Mesenchymal stem cell (in vitro differentiated cells and primary cell): Measurements from ENCODE around the gene ADAMTS13.

Experiments used
- DNase-seq: peaks from one replicate; pipeline ENCODE4 v3.0.0-alpha.2; 2013
- H2AFZ ChIP-seq: one replicate; pipeline ENCODE4 v1.6.1; 2013; ENCODE audit warnings: low read depth, mild to moderate bottlenecking, control low read depth, inconsistent platforms, low read length, moderate library complexity
- H2AK5ac ChIP-seq: 2 replicates; pipeline ENCODE4 v1.6.1; 2013; ENCODE audit warnings: low read length, moderate library complexity, mild to moderate bottlenecking, inconsistent platforms; ENCODE audit not compliant: severe bottlenecking
- H2BK120ac ChIP-seq: one replicate; pipeline ENCODE4 v1.6.1; 2013; ENCODE audit warnings: low read depth, mild to moderate bottlenecking, inconsistent platforms, low read length, moderate library complexity
- H2BK12ac ChIP-seq, 2 experiments: one replicate each; pipeline ENCODE4 v1.6.1; 2013; ENCODE audit warnings: inconsistent platforms in 2 of 2, low read length in 2 of 2, mild to moderate bottlenecking in 2 of 2, moderate library complexity in 2 of 2, control low read depth in 1 of 2
- H2BK15ac ChIP-seq: one replicate; pipeline ENCODE4 v1.6.1; 2013; ENCODE audit warnings: mild to moderate bottlenecking, low read depth, inconsistent platforms; ENCODE audit not compliant: poor library complexity, severe bottlenecking
- H2BK5ac ChIP-seq: 2 replicates; pipeline ENCODE4 v1.6.1; 2013; ENCODE audit warnings: low read depth, mild to moderate bottlenecking, low read length, control low read depth, inconsistent platforms; ENCODE audit not compliant: poor library complexity, severe bottlenecking
- H3K14ac ChIP-seq, 2 experiments: one replicate each; pipeline ENCODE4 v1.6.1; 2013; ENCODE audit warnings: inconsistent platforms in 2 of 2, low read length in 2 of 2, control low read depth in 1 of 2, mild to moderate bottlenecking in 1 of 2, moderate library complexity in 1 of 2
- H3K18ac ChIP-seq, 2 experiments: one replicate each; pipeline ENCODE4 v1.6.1; 2013; ENCODE audit warnings: inconsistent platforms in 2 of 2, low read length in 2 of 2, control low read depth in 1 of 2, low read depth in 1 of 2, mild to moderate bottlenecking in 1 of 2
- H3K23ac ChIP-seq, 2 experiments: one replicate each; pipeline ENCODE4 v1.6.1; 2013; ENCODE audit warnings: inconsistent platforms in 2 of 2, low read length in 2 of 2, mild to moderate bottlenecking in 2 of 2, moderate library complexity in 2 of 2, control low read depth in 1 of 2
- H3K27ac ChIP-seq: 2 replicates; pipeline ENCODE4 v1.5.1; 2013; ENCODE audit warnings: mild to moderate bottlenecking, moderate library complexity, low read length, control low read depth, inconsistent platforms; ENCODE audit not compliant: poor library complexity, severe bottlenecking
- H3K27me3 ChIP-seq, 2 experiments: 2 replicates each; pipeline versions ENCODE4 v1.6.1 to v1.7.0; 2013; ENCODE audit warnings: low read length in 2 of 2, mild to moderate bottlenecking in 2 of 2, moderate library complexity in 2 of 2, control low read depth in 1 of 2, inconsistent platforms in 1 of 2; ENCODE audit not compliant: control insufficient read depth in 1 of 2, insufficient read depth in 1 of 2
- H3K36me3 ChIP-seq, 2 experiments: 2 replicates each; pipeline versions ENCODE4 v1.6.1 to v1.7.0; 2013; ENCODE audit warnings: low read length in 2 of 2, control low read depth in 1 of 2, inconsistent platforms in 1 of 2, low read depth in 1 of 2, mild to moderate bottlenecking in 1 of 2; ENCODE audit not compliant: insufficient read depth in 2 of 2, control insufficient read depth in 1 of 2
- H3K4ac ChIP-seq, 2 experiments: one replicate each; pipeline ENCODE4 v1.6.1; 2013; ENCODE audit warnings: inconsistent platforms in 2 of 2, low read length in 2 of 2, mild to moderate bottlenecking in 2 of 2, moderate library complexity in 2 of 2, control low read depth in 1 of 2, low read depth in 1 of 2
- H3K4me1 ChIP-seq: 2 replicates; pipeline ENCODE4 v1.6.1; 2013; ENCODE audit warnings: low read depth, low read length, control low read depth; ENCODE audit not compliant: control insufficient read depth, insufficient read depth
- H3K4me2 ChIP-seq: 2 replicates; pipeline ENCODE4 v1.6.1; 2013; ENCODE audit warnings: low read length, mild to moderate bottlenecking, inconsistent platforms; ENCODE audit not compliant: poor library complexity, severe bottlenecking
- H3K4me3 ChIP-seq, 2 experiments: 2 replicates each; pipeline versions ENCODE4 v1.5.1 to v1.7.0; 2013; ENCODE audit warnings: low read length in 2 of 2, mild to moderate bottlenecking in 2 of 2, control low read depth in 1 of 2, low read depth in 1 of 2; ENCODE audit not compliant: insufficient read depth in 1 of 2
- H3K79me1 ChIP-seq: replicated peaks from 2 replicates; pipeline ENCODE4 v1.6.1; 2013; ENCODE audit warnings: mild to moderate bottlenecking, control low read depth, low read length, inconsistent platforms; ENCODE audit not compliant: poor library complexity, severe bottlenecking
- H3K9ac ChIP-seq: 2 replicates; pipeline ENCODE4 v1.7.0; 2013; ENCODE audit warnings: mild to moderate bottlenecking, low read length, moderate library complexity
- H3K9me3 ChIP-seq: 2 replicates; pipeline ENCODE4 v1.7.0; 2013; ENCODE audit warnings: mild to moderate bottlenecking, low read length; ENCODE audit not compliant: control insufficient read depth
- H4K8ac ChIP-seq: one replicate; pipeline ENCODE4 v1.6.1; 2013; ENCODE audit warnings: inconsistent platforms, mild to moderate bottlenecking, low read length, moderate library complexity
- H4K91ac ChIP-seq: one replicate; pipeline ENCODE4 v1.6.1; 2013; ENCODE audit warnings: mild to moderate bottlenecking, low read length, inconsistent platforms
- WGBS: methylation state at CpG from one replicate; pipeline ENCODE4 v1.1.7; 2013; ENCODE audit warnings: mixed read lengths; 5-methylcytosine and 5-hydroxymethylcytosine counted together

The ADAMTS13 gene

GRCh38 chr9:133467101-133467500 lies 44.9 kb downstream of the ADAMTS13 start:
- no peak overlapping the region for H4K8ac ChIP-seq
- H3K27me3 ChIP-seq: peaks cover 0 to 5% of the 10 kb centered on the region in 2 experiments
- H2AFZ ChIP-seq: no peak overlapping the region
- no peak overlapping the region for H2BK15ac ChIP-seq
- H3K18ac ChIP-seq: no peak overlapping the region
- no peak overlapping the region for H3K4ac ChIP-seq
- no peak overlapping the region for H2BK12ac ChIP-seq
- H3K23ac ChIP-seq: no peak overlapping the region
- H3K36me3 ChIP-seq: peaks cover 18 to 72% of the 10 kb centered on the region in 2 experiments
- no peak overlapping the region for H3K4me3 ChIP-seq
- H3K14ac ChIP-seq: no peak overlapping the region
- H4K91ac ChIP-seq: no peak overlapping the region
- peaks cover 20% of the 10 kb centered on the region for H3K79me1 ChIP-seq
- H3K4me1 ChIP-seq: peaks cover 5% of the 10 kb centered on the region
- 89% methylated on average over 10 of the region's 10 CpGs for WGBS
- no peak overlapping the region for H3K4me2 ChIP-seq
- no peak overlapping the region for H2BK120ac ChIP-seq
- H2BK5ac ChIP-seq: no peak overlapping the region
- no peak overlapping the region for H3K27ac ChIP-seq
- H2AK5ac ChIP-seq: no peak overlapping the region
- no peak overlapping the region for H3K9ac ChIP-seq
- no peak for DNase-seq
- no peaks in the 10 kb centered on the region for H3K9me3 ChIP-seq

GRCh38 chr9:133468374-133468773 lies 46.2 kb downstream of the ADAMTS13 start:
- Histone ChIP-seq H3K79me1 (peaks cover 12% of the 10 kb centered on the region), H3K23ac (no peak overlapping the region), H3K9me3 (no peaks in the 10 kb centered on the region), H2BK5ac (no peak overlapping the region), H3K4me2 (no peak overlapping the region), H3K9ac (no peak overlapping the region), H3K27ac (no peak overlapping the region), H3K18ac (no peak overlapping the region), H3K36me3 (peaks cover 26 to 80% of the 10 kb centered on the region in 2 experiments), H2AFZ (peak overlapping the region; percentile 18), H3K14ac (no peak overlapping the region), H2BK120ac (no peak overlapping the region), H3K4me1 (peaks cover 5% of the 10 kb centered on the region), H4K91ac (no peak overlapping the region), H3K27me3 (no peaks in the 10 kb centered on the region), H2BK12ac (no peak overlapping the region), H3K4me3 (no peak overlapping the region), H4K8ac (no peak overlapping the region), H3K4ac (no peak overlapping the region), H2BK15ac (no peak overlapping the region), H2AK5ac (no peak overlapping the region)
- 94% methylated on average over 11 of the region's 11 CpGs for WGBS
- DNase-seq: no peak

- WGBS: 92% methylated on average over 6 of the region's 6 CpGs
Measured at GRCh38 chr9:133468777-133469421, 46.7 kb downstream of the ADAMTS13 start.

GRCh38 chr9:133470427-133470924 lies 48.3 kb downstream of the ADAMTS13 start:
- Histone ChIP-seq H3K9me3 (no peaks in the 10 kb centered on the region), H4K91ac (no peak overlapping the region), H3K27me3 (no peaks in the 10 kb centered on the region), H2BK15ac (no peak overlapping the region), H3K23ac (no peak overlapping the region), H2AFZ (no peak overlapping the region), H3K14ac (no peak overlapping the region), H3K4me2 (no peak overlapping the region), H3K27ac (no peak overlapping the region), H3K4me3 (no peak overlapping the region), H3K36me3 (peaks cover 43 to 79% of the 10 kb centered on the region in 2 experiments), H2BK5ac (no peak overlapping the region), H4K8ac (peak overlapping the region; percentile 10), H3K4me1 (peaks cover 5% of the 10 kb centered on the region), H3K4ac (no peak overlapping the region), H3K18ac (peak overlapping the region in 1 of 2 experiments; percentile 43), H3K9ac (no peak overlapping the region), H2BK120ac (no peak overlapping the region), H3K79me1 (peaks cover 9% of the 10 kb centered on the region), H2BK12ac (no peak overlapping the region), H2AK5ac (no peak overlapping the region)
- WGBS: 73% methylated on average over 15 of the region's 16 CpGs
- DNase-seq: no peak

More at GRCh38 chr9:133468777-133469421, 46.7 kb downstream of the ADAMTS13 start:
- H2BK12ac ChIP-seq: no peak overlapping the region
- H2BK120ac ChIP-seq: no peak overlapping the region
- H2BK15ac ChIP-seq: no peak overlapping the region
- peak overlapping the region; percentile 41 for H4K91ac ChIP-seq
- no peak overlapping the region for H3K27ac ChIP-seq
- H2AK5ac ChIP-seq: no peak overlapping the region
- no peak for DNase-seq
- no peaks in the 10 kb centered on the region for H3K9me3 ChIP-seq
- H2AFZ ChIP-seq: no peak overlapping the region
- peaks cover 11% of the 10 kb centered on the region for H3K79me1 ChIP-seq
- no peaks in the 10 kb centered on the region for H3K27me3 ChIP-seq
- H3K36me3 ChIP-seq: peaks cover 31 to 80% of the 10 kb centered on the region in 2 experiments
- no peak overlapping the region for H3K18ac ChIP-seq
- H4K8ac ChIP-seq: peak overlapping the region; percentile 47
- H3K4me1 ChIP-seq: peaks cover 5% of the 10 kb centered on the region
- H3K4ac ChIP-seq: no peak overlapping the region
- no peak overlapping the region for H3K14ac ChIP-seq
- H3K9ac ChIP-seq: no peak overlapping the region
- no peak overlapping the region for H3K4me3 ChIP-seq
- H3K23ac ChIP-seq: no peak overlapping the region
- H3K4me2 ChIP-seq: no peak overlapping the region
- H2BK5ac ChIP-seq: no peak overlapping the region
